Parathyroid adenoma (tissue), 2 donors: ENCODE results near the gene PRRG3.

ENCODE experiments used
- H2AFZ ChIP-seq: fragments of 300-600 bp; sonication (generic); one replicate; pipeline ENCODE4 v1.7.0; 2017; ENCODE audit warnings: antibody characterized with exemption, mild to moderate bottlenecking
- H3K27ac ChIP-seq: fragments of 300-600 bp; sonication (generic); one replicate; pipeline ENCODE4 v1.7.0; 2017
- H3K27me3 ChIP-seq: fragments of 300-600 bp; sonication (generic); one replicate; pipeline ENCODE4 v1.7.0; 2017; ENCODE audit warnings: low read length; ENCODE audit not compliant: control insufficient read depth, insufficient read depth
- H3K36me3 ChIP-seq: fragments of 300-600 bp; sonication (generic); one replicate; pipeline ENCODE4 v1.7.0; 2017; ENCODE audit warnings: low read length; ENCODE audit not compliant: control insufficient read depth, insufficient read depth
- H3K4me1 ChIP-seq: fragments of 300-600 bp; sonication (generic); one replicate; pipeline ENCODE4 v1.7.0; 2017; ENCODE audit warnings: control low read depth
- H3K4me2 ChIP-seq: fragments of 300-600 bp; sonication (generic); one replicate; pipeline ENCODE4 v1.7.0; 2017; ENCODE audit warnings: low read length
- H3K4me3 ChIP-seq: fragments of 300-600 bp; sonication (generic); one replicate; pipeline ENCODE4 v1.7.0; 2017; ENCODE audit warnings: low read depth, low read length
- H3K79me2 ChIP-seq: fragments of 300-600 bp; sonication (generic); one replicate; pipeline ENCODE4 v1.7.0; 2017; ENCODE audit warnings: control low read depth
- H3K9ac ChIP-seq: fragments of 300-600 bp; sonication (generic); one replicate; pipeline ENCODE4 v1.7.0; 2017; ENCODE audit warnings: mild to moderate bottlenecking
- H3K9me3 ChIP-seq: fragments of 300-600 bp; sonication (generic); one replicate; pipeline ENCODE4 v1.7.0; 2017; ENCODE audit warnings: low read length; ENCODE audit not compliant: control insufficient read depth
- CTCF ChIP-seq: fragments of 300-600 bp; sonication (generic); IDR thresholded peaks from one replicate; pipeline ENCODE4 v1.7.0; 2017; ENCODE audit warnings: antibody characterized with exemption, mild to moderate bottlenecking
- donor health status: primary hyperparathyroidism.

Gene PRRG3

GRCh38 chrX:151694661-151695582 lies at the start of gene PRRG3:
PRRG3 (plus strand) TSS chrX:151695458; CDS start chrX:151698815, 3,357 bp downstream.
- no peaks in the 10 kb centered on the region for H3K4me1 ChIP-seq
- no peaks in the 10 kb centered on the region for H3K9me3 ChIP-seq
- H3K27ac ChIP-seq: no peak within 1 kb of the TSS
- H3K36me3 ChIP-seq: no peaks in the 10 kb centered on the region
- no peaks in the 10 kb centered on the region for H3K27me3 ChIP-seq
- H3K4me3 ChIP-seq: no peak within 1 kb of the TSS
- no peak within 1 kb of the TSS for H2AFZ ChIP-seq
- H3K9ac ChIP-seq: no peak within 1 kb of the TSS
- no peak for TF ChIP-seq CTCF
- H3K4me2 ChIP-seq: no peak within 1 kb of the TSS
- H3K79me2 ChIP-seq: no peaks in the 10 kb centered on the region

- Histone ChIP-seq H3K79me2 (no peaks in the 10 kb centered on the region), H3K9ac (no peak overlapping the region), H2AFZ (no peak overlapping the region), H3K27ac (no peak overlapping the region), H3K4me1 (no peaks in the 10 kb centered on the region), H3K36me3 (no peaks in the 10 kb centered on the region), H3K27me3 (no peaks in the 10 kb centered on the region), H3K9me3 (no peaks in the 10 kb centered on the region), H3K4me3 (no peak overlapping the region), H3K4me2 (no peak overlapping the region)
- no peak for TF ChIP-seq CTCF
These were observed 20.0 kb upstream of the PRRG3 start for GRCh38 chrX:151675121-151675746.

- H3K36me3 ChIP-seq: no peaks in the 10 kb centered on the region
- no peaks in the 10 kb centered on the region for H3K9me3 ChIP-seq
- no peak overlapping the region for H3K4me2 ChIP-seq
- no peak for TF ChIP-seq CTCF
- no peak overlapping the region for H2AFZ ChIP-seq
- H3K27ac ChIP-seq: no peak overlapping the region
- no peak overlapping the region for H3K9ac ChIP-seq
- H3K79me2 ChIP-seq: no peaks in the 10 kb centered on the region
- H3K27me3 ChIP-seq: no peaks in the 10 kb centered on the region
- H3K4me3 ChIP-seq: no peak overlapping the region
- H3K4me1 ChIP-seq: no peaks in the 10 kb centered on the region
These were observed 19.1 kb upstream of the PRRG3 start for GRCh38 chrX:151676196-151676595.

- Histone ChIP-seq H2AFZ (no peak overlapping the region), H3K27me3 (no peaks in the 10 kb centered on the region), H3K4me1 (no peaks in the 10 kb centered on the region), H3K9me3 (no peaks in the 10 kb centered on the region), H3K4me3 (no peak overlapping the region), H3K36me3 (no peaks in the 10 kb centered on the region), H3K79me2 (no peaks in the 10 kb centered on the region), H3K4me2 (no peak overlapping the region), H3K27ac (no peak overlapping the region), H3K9ac (no peak overlapping the region)
- no peak for TF ChIP-seq CTCF
These were observed 15.4 kb upstream of the PRRG3 start for GRCh38 chrX:151679798-151680402.
